CD14-positive monocyte (primary cell): ENCODE measurements around the gene SMYD4. TPM values are rescaled to one million over a fixed set of nuclear protein-coding genes. Genes with fewer than 3 reads are reported as not detected.

Source experiments
- DNase-seq, 3 donors: peaks; one replicate each; pipeline ENCODE4 v3.0.0-alpha.2; 2011 to 2022
- H2AFZ ChIP-seq: 2 replicates; pipeline ENCODE4 v1.6.0; 2012; ENCODE audit warnings: mild to moderate bottlenecking, low read depth, low read length, inconsistent platforms; ENCODE audit not compliant: insufficient read depth, poor library complexity, severe bottlenecking
- H3K27ac ChIP-seq, 2 donors: 1 replicate in 1 of 2; 2 replicates in 1 of 2; pipeline ENCODE4 v1.5.1; 2012 to 2013; ENCODE audit warnings: low read length in 2 of 2, control low read depth in 1 of 2, inconsistent platforms in 1 of 2, low read depth in 1 of 2, mild to moderate bottlenecking in 1 of 2
- H3K27me3 ChIP-seq, 2 donors: one replicate each; pipeline versions ENCODE4 v1.6.0 to v1.6.1; 2011 to 2013; ENCODE audit warnings: low read length in 2 of 2; ENCODE audit not compliant: control insufficient read depth in 2 of 2, insufficient read depth in 2 of 2
- H3K36me3 ChIP-seq, 2 donors: replicated peaks in 1 of 2; 1 replicate in 1 of 2; 2 replicates in 1 of 2; pipeline versions ENCODE4 v1.5.1 to v1.6.1; 2012 to 2013; ENCODE audit warnings: low read length in 2 of 2, control low read depth in 1 of 2, inconsistent platforms in 1 of 2, mild to moderate bottlenecking in 1 of 2; ENCODE audit not compliant: insufficient read depth in 2 of 2, control insufficient read depth in 1 of 2
- H3K4me1 ChIP-seq, 2 donors: 1 replicate in 1 of 2; 2 replicates in 1 of 2; pipeline versions ENCODE4 v1.5.1 to v1.6.1; 2012 to 2013; ENCODE audit warnings: low read length in 2 of 2, control low read depth in 1 of 2, inconsistent platforms in 1 of 2, mild to moderate bottlenecking in 1 of 2, moderate library complexity in 1 of 2; ENCODE audit not compliant: insufficient read depth in 2 of 2, control insufficient read depth in 1 of 2
- H3K4me2 ChIP-seq: replicated peaks from 2 replicates; pipeline ENCODE3; 2012; ENCODE audit warnings: low read length, moderate library complexity, mild to moderate bottlenecking; ENCODE audit not compliant: poor library complexity, severe bottlenecking; ENCODE audit errors: extremely low read depth
- H3K4me3 ChIP-seq, 3 experiments: fragments of 200-600 bp in 1 of 3; sonication (generic) in 1 of 3; replicated peaks in 1 of 3; 1 replicate in 2 of 3; 2 replicates in 1 of 3; pipeline ENCODE4 v1.5.1; 2011 to 2013; ENCODE audit warnings: low read length in 3 of 3, mild to moderate bottlenecking in 3 of 3, control low read depth in 2 of 3, low read depth in 2 of 3, inconsistent platforms in 1 of 3, moderate library complexity in 1 of 3
- H3K79me2 ChIP-seq: 2 replicates; pipeline ENCODE4 v1.6.0; 2012; ENCODE audit warnings: mild to moderate bottlenecking, control low read depth, inconsistent platforms, low read length, moderate library complexity; ENCODE audit not compliant: insufficient read depth
- H3K9ac ChIP-seq: 2 replicates; pipeline ENCODE4 v1.6.0; 2017; ENCODE audit warnings: low read length, mild to moderate bottlenecking; ENCODE audit not compliant: insufficient read depth, poor library complexity, severe bottlenecking
- H3K9me3 ChIP-seq, 2 donors: replicated peaks in 1 of 2; 1 replicate in 1 of 2; 2 replicates in 1 of 2; pipeline versions ENCODE4 v1.5.1 to v1.6.1; 2012 to 2013; ENCODE audit warnings: low read length in 2 of 2, control low read depth in 1 of 2; ENCODE audit not compliant: control insufficient read depth in 1 of 2, insufficient read depth in 1 of 2
- H4K20me1 ChIP-seq: 2 replicates; pipeline ENCODE4 v1.6.0; 2012; ENCODE audit warnings: mild to moderate bottlenecking, low read length, control low read depth, moderate library complexity; ENCODE audit not compliant: insufficient read depth
- H3K27ac Mint-ChIP-seq, 7 donors: one replicate each; pipeline ENCODE4 v1.8.0; 2020; ENCODE audit warnings: mild to moderate bottlenecking in 7 of 7, mixed read lengths in 7 of 7, moderate library complexity in 6 of 7, inconsistent platforms in 2 of 7
- H3K27me3 Mint-ChIP-seq, 3 donors: one replicate each; pipeline ENCODE4 v1.8.0; 2021 to 2022; ENCODE audit warnings: low read depth in 3 of 3, mild to moderate bottlenecking in 3 of 3, mixed read lengths in 3 of 3, moderate library complexity in 3 of 3, inconsistent platforms in 1 of 3
- H3K36me3 Mint-ChIP-seq, 2 donors: one replicate each; pipeline ENCODE4 v1.8.0; 2020; ENCODE audit warnings: mixed read lengths in 2 of 2, inconsistent platforms in 1 of 2, mild to moderate bottlenecking in 1 of 2
- H3K4me1 Mint-ChIP-seq: one replicate; pipeline ENCODE4 v1.8.0; 2020; ENCODE audit warnings: mild to moderate bottlenecking, mixed read lengths
- H3K4me3 Mint-ChIP-seq, 2 donors: one replicate each; pipeline ENCODE4 v1.8.0; 2020; ENCODE audit warnings: mild to moderate bottlenecking in 2 of 2, mixed read lengths in 2 of 2, moderate library complexity in 1 of 2
- H3K9me3 Mint-ChIP-seq, 7 donors: one replicate each; pipeline ENCODE4 v1.8.0; 2020 to 2022; ENCODE audit warnings: mixed read lengths in 7 of 7, mild to moderate bottlenecking in 6 of 7, moderate library complexity in 6 of 7, inconsistent platforms in 2 of 7
- WGBS: methylation state at CpG from one replicate; pipeline ENCODE4 v1.1.5; 2013; ENCODE audit warnings: missing lambda C conversion rate; ENCODE audit not compliant: insufficient coverage; 5-methylcytosine and 5-hydroxymethylcytosine counted together
- intact Hi-C, 2 donors: fragments of 100-400 bp; cut with micrococcal nuclease; formaldehyde crosslinking; loops; one replicate each; pipeline versions ENCODE4 v1.15.0 to v1.15.1; 2023
- polyA plus RNA-seq, 3 donors: library from polyadenylated mRNA; depleted of rRNA in 1 of 3; unstranded in 2 of 3; stranded (reverse) in 1 of 3; fragments of 300-500 nt in 2 of 3; fragments of >200 nt in 1 of 3; fragmentation: Illumina TruSeq in 2 of 3; gene quantifications; 1 replicate in 2 of 3; 2 replicates in 1 of 3; pipeline ENCODE4 v1.2.3, GENCODE V29; 2012 to 2021
- TF ChIP-seq, protein P1 (sequence below): fragments of 200-600 bp; IDR thresholded peaks from one replicate; pipeline ENCODE4 v1.8.0; 2022; ENCODE audit warnings: antibody characterized with exemption, mild to moderate bottlenecking

SMYD4 gene
- polyA plus RNA-seq, 3 donors = 3.2 to 7.6 (median 6.1) TPM

DNA sequence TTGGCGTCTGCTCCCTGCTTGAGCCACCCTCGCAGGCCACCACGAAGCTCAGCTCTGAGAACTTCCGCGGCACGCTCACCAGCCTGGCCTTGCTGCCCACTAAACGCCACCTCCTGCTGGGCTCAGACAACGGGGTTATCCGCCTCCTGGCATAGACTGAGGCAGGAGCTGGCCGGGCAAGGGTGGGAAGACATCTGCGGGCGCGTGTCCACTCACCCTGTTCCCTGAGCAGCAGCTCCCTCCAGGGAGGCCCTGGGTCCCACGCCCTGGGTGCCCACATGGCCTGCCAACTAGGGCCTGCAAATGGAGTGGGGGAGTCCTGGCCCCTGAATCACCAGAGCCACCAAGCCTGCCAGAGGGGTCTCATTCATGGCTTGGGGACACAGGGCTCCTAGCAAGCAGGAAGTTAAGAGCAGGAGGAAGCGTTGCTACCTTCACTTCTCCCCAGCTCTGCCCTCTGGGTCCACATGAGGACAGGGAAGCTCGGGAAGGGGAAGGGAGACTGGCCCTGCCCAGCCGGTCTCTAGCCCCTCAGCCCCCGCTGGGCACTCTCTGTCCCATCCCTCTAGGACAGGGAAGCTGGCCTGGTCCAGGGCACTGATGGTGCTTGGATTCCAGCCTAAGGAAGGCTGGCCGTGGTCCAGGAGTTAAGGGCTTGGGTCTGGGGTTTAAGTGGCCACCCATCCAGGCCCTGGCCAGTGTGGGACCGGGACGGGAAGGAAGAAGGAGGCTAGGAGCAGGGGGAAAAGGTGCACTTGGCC lies 92.0 kb downstream of the SMYD4 start:
- Histone ChIP-seq H3K9ac (no peak overlapping the region), H3K27me3 (no peaks in the 10 kb centered on the region), H3K4me2 (no peak overlapping the region), H3K9me3 (no peaks in the 10 kb centered on the region), H4K20me1 (peaks cover 33% of the 10 kb centered on the region), H2AFZ (no peak overlapping the region), H3K4me3 (no peak overlapping the region), H3K36me3 (peaks cover 46 to 56% of the 10 kb centered on the region in 2 donors), H3K27ac (peak overlapping the region; percentile 20 to 53), H3K4me1 (peaks cover 0 to 22% of the 10 kb centered on the region in 2 donors), H3K79me2 (no peaks in the 10 kb centered on the region)
- Mint-ChIP-seq H3K36me3 (peaks cover 44 to 51% of the 10 kb centered on the region in 2 donors), H3K9me3 (peaks cover 0 to 3% (median 0%) of the 10 kb centered on the region in 7 donors), H3K27ac (peak overlapping the region in 5 of 7 donors; percentile 26 to 83 (median 41)), H3K4me1 (peaks cover 9% of the 10 kb centered on the region), H3K27me3 (peaks cover 0 to 4% (median 1%) of the 10 kb centered on the region in 3 donors), H3K4me3 (no peak overlapping the region)
- WGBS = 91% methylated on average over 18 of the region's 21 CpGs
- intact Hi-C loops = no loop called here
- DNase-seq = no peak
- TF ChIP-seq, protein P1, sequence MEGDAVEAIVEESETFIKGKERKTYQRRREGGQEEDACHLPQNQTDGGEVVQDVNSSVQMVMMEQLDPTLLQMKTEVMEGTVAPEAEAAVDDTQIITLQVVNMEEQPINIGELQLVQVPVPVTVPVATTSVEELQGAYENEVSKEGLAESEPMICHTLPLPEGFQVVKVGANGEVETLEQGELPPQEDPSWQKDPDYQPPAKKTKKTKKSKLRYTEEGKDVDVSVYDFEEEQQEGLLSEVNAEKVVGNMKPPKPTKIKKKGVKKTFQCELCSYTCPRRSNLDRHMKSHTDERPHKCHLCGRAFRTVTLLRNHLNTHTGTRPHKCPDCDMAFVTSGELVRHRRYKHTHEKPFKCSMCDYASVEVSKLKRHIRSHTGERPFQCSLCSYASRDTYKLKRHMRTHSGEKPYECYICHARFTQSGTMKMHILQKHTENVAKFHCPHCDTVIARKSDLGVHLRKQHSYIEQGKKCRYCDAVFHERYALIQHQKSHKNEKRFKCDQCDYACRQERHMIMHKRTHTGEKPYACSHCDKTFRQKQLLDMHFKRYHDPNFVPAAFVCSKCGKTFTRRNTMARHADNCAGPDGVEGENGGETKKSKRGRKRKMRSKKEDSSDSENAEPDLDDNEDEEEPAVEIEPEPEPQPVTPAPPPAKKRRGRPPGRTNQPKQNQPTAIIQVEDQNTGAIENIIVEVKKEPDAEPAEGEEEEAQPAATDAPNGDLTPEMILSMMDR = no peak

DNA sequence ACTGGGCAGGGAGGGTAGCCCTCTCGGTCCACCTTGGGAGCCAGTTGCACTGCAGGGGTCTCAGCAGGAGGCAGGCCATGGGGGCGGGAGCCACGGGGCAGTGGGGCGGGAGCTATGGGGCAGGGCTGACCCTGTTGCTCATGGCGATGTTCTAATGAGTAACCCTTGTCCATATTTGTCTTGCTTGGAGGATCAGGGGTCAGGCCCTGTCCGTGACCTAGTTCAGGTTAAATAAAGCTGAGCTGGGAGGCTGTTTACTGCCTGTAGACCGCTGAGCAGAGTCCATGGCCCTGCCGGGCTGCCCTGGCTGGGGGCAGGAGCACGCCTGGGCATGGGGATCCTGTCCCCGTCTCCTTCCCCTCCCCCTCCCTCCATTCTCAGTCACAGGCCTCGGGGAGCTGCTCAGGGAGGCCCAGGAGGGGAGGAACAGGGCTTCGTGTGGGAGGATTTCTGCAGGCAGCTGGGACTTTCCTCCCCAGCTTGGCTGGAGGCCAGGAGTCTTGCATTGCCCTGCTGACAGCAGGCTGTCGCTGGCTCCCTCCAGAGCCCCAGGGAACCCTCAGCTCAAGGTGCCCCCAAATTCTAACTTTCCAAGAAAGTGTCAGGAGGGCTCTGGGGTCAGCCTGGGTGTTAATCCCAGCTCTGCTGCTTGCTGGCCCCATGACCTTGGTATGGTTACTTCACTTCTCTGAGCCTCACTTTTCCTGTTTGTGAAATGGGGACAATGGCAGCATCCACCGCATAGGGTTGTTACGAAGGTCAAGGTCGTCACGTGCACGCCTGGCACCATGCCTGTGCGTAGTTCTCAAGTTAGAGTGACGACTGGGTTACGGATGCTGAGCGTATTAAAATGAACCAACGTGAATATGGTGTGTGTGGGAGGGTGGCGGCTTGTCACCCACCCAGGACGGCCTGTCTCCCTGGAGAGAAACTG lies 93.1 kb downstream of the SMYD4 start:
- H3K36me3 ChIP-seq = peaks cover 54 to 60% of the 10 kb centered on the region in 2 donors
- peak overlapping the region; percentile 15 for H3K9ac ChIP-seq
- H3K4me3 Mint-ChIP-seq = no peak overlapping the region

More for the DNA sequence above, 93.1 kb downstream of the SMYD4 start:
- Mint-ChIP-seq H3K27ac (peak overlapping the region in 5 of 7 donors; percentile 3 to 70 (median 58)), H3K4me1 (peaks cover 9% of the 10 kb centered on the region), H3K9me3 (peaks cover 0 to 3% (median 0%) of the 10 kb centered on the region in 7 donors), H3K36me3 (peaks cover 48 to 59% of the 10 kb centered on the region in 2 donors), H3K27me3 (peaks cover 0 to 4% (median 1%) of the 10 kb centered on the region in 3 donors)
- Histone ChIP-seq H2AFZ (no peak overlapping the region), H3K4me3 (no peak overlapping the region), H3K27me3 (no peaks in the 10 kb centered on the region), H3K27ac (peak overlapping the region in 1 of 2 donors; percentile 53), H3K4me2 (no peak overlapping the region), H3K4me1 (peaks cover 0 to 22% of the 10 kb centered on the region in 2 donors), H3K9me3 (no peaks in the 10 kb centered on the region), H4K20me1 (peaks cover 38% of the 10 kb centered on the region), H3K79me2 (no peaks in the 10 kb centered on the region)
- TF ChIP-seq, protein P1 = no peak
- WGBS = 85% methylated on average over 18 of the region's 25 CpGs
- intact Hi-C loops = no loop called here
- peak in 1 of 3 donors; percentile 27 for DNase-seq
